IPS DF 4.7 (cell line): ENCODE measurements around the gene TFCP2L1.
"Not testable (repeated sequence)": the region's sequence is repeated elsewhere in the genome, so short reads cannot be mapped to it uniquely, and the experiment has no call there.

ENCODE experiments used
- DNase-seq: peaks from one replicate; pipeline ENCODE4 v3.0.0-alpha.2; 2013; ENCODE audit warnings: low spot score; ENCODE audit errors: extremely low read depth

The TFCP2L1 gene, protein sequence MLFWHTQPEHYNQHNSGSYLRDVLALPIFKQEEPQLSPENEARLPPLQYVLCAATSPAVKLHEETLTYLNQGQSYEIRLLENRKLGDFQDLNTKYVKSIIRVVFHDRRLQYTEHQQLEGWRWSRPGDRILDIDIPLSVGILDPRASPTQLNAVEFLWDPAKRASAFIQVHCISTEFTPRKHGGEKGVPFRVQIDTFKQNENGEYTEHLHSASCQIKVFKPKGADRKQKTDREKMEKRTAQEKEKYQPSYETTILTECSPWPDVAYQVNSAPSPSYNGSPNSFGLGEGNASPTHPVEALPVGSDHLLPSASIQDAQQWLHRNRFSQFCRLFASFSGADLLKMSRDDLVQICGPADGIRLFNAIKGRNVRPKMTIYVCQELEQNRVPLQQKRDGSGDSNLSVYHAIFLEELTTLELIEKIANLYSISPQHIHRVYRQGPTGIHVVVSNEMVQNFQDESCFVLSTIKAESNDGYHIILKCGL

DNA sequence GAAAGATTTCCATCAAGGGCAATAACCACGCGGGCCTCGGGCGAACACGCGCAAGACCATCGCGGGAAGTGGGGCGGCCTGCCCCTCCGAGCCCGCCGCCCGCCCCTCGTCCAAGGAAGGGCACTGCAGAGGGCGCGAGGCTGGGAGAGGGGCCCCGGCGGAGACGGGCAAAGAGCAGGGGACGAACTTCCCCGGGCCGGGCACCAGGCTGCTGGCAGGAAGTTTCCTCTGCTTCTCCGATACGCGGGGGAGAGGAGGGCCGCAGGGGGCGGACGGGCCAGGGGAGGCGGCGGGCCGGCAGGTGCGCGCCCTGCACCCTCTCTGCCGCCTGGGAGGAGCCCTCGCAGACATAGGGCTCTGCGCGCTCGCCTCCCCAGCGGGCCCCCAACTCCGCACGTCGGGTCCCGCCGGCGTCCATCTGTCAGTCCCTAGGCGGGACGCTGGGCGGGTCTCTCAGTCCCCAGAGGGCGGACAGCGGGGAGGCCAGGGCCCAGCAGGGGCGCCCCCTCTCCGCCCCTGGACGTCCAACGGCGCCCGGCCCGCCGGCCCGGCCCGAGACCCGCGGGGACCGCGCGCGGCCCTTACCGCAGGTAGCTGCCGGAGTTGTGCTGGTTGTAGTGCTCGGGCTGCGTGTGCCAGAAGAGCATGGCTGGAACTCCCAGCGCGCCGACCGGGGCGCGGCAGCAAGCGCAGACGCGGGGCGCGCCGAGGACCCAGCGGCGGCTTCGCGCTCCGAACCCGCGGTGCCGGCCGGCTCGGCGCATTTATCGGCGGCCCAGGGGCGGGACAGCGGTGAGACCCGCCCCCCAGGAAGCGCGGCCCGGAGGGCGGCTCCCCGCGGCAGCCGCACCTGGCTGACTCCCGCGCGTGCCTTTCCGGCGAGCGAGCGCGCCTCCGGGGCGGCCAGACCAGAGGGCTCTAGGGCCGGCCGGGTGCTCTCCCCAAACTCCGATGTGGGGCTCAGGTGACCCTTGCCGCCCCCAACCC, at the start of gene TFCP2L1:
Gene TFCP2L1 (minus strand): TSS at position 740 of the 987 bp plus-strand sequence. CDS start 93 bp downstream, at position 647.
- no peak for DNase-seq

DNA sequence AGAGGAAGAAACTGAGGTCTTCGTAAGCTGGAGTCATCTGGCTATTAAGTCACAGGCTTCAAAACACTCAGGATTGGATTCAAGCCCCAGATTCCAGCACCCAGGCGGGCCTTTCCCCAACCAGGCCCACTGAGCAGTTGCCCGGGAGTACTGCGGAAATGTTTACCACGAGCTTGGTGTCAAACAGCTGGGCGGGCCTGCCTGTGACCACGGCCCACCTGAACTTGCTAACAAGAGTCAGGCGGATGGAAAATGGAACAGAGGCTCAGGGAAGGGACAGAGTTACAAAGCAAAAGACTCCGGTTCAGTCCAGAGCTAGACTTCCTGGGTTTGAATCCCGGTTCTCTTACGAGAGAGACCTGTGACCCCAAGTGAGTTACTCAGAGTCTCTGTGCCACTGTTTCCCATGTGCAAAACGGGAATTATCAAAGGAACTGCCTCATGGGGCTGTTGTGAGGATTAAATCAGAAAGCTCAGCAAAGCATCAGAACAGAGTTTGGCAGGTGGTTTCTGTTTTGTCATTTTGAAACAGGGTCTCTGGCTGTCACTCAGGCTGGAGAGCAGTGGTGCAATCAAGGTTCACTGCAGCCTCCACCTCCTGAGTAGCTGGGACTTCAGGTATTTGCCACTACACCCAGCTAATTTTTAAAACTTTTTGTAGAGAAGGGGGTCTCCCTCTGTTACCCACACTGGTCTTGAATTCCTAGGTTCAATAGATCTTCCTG, 49.0 kb upstream of the TFCP2L1 start:
- DNase-seq, result no peak

DNA sequence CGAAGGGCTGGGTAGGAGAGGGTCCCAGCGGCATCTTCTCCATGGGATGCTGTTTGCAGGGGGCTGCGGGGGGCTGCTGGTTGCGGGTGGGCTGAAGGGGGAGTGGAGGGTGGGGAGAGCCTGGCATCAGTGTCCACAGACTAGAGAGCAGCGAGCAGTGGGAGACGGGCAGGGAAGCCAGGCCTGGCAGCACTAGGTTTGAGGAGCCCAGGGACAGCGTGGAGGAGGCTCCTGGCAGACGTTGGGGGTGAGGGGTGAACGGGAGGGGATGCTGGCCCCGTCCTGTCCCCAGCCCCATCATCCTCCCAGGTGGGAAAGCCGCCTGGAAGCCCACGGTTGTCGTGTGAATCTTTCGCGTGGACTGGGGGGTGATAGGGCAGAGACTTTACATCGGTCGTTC, 48.2 kb upstream of the TFCP2L1 start:
- DNase-seq, result no peak

DNA sequence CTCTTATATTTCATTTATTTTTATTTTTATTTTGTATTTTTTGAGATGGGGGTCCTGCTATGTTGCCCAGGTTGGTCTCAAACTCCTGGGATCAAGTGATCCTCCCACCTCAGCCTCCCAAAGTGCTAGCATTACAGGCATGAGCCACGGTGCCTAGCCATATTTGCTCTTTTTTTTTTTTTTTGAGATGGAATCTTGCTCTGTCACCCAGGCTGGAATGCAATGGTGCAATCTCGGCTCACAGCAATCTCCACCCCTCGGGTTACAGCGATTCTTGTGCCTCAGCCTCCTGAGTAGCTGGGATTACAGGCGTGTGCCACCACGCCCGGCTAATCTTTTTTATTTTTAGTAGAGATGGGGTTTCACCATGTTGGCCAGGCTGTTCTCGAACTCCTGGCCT, 46.3 kb upstream of the TFCP2L1 start:
- not testable (repeated sequence) for DNase-seq

DNA sequence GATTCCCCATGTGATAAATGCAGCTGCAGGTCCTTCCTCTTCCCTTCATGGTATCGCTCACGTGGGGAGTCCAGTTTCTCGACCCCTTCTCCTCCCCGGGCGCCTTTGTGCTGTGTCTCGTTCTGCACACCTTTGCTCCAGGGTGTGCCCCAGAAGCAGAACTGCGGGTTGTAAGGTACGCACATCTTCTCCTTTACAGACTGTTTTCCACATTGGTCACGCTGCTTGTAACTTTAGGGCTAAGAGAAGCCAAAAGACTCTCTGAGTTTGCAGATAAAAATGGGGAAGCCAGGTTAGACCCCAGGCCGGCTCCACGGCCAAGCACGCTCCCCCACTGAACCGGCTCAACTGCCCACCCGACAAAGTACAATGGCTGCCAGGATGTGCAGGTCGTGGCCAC, 45.9 kb upstream of the TFCP2L1 start:
- no peak for DNase-seq

DNA sequence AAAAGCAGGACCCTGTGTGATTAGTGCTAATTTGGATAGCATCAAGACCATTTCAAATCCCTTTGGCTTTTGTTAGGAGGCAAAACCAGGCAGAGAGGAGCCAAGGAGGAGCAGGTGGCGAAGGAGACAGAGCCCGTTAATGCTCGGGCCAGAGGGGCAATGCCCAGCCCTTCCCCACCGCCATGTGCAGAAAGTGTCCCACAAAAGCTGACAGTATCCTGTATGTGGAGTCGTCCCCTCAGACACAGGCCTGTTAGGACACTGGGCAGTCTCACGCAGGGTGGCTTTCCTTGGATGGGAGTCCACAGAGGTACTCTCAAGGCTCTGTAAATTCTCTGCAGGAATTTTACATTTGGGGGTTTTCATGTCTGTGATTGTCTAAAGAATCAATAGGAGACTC, 44.8 kb upstream of the TFCP2L1 start:
- no peak for DNase-seq

DNA sequence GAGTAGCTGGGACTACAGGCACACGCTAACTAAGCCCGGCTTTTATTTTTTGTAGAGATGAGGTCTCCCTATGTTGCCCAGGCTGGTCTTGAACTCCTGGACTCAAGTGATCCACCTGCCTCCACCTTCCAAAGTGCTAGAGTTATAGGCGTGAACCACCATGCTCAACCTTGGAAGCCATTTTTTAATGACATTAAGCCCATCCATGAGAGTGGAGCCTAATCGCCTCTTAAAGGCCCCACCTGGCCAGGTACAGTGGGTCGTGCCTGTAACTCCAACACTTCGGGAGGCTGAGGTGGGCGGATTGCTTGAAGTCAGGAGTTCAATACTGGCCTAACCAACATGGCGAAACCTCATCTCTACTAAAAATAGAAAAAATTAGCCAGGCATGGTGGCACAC, 41.6 kb upstream of the TFCP2L1 start:
- DNase-seq, result no peak

DNA sequence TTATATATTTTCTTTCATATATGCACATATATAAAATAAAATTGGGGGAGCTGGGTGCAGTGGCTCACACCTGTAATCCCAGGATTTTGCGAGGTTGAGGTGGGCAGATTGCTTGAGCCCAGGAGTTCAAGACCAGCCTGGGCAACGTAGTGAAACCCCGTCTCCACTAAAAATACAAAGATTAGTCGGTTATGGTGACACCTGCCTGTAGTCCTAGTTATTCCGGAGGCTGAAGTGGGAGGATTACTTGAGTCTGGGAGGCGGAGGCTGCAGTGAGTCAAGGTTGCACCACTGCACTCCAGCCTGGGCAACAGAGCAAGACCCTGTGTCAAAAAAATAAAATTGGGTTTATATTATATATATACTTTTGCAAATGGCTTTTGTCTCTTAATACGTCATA, 39.6 kb upstream of the TFCP2L1 start:
- no peak for DNase-seq

DNA sequence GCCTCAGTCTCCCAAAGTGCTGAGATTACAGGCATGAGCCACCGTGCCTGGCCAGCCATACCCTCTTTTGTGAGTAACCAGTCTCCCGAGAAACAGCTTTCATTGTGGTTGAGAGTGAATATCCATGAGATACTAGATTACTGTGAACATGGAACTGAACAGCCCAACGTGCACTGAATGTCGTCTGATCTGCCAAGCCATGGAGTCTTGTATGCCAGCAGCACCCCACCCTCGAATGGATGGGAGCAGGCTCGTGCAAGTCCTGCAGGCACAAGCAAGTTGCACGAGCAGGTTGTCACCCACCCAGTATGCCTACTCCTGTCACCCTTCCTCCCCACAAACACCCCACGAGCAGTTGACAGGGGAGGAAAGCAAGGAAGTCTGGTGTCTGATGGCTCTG, 36.5 kb upstream of the TFCP2L1 start:
- no peak for DNase-seq

DNA sequence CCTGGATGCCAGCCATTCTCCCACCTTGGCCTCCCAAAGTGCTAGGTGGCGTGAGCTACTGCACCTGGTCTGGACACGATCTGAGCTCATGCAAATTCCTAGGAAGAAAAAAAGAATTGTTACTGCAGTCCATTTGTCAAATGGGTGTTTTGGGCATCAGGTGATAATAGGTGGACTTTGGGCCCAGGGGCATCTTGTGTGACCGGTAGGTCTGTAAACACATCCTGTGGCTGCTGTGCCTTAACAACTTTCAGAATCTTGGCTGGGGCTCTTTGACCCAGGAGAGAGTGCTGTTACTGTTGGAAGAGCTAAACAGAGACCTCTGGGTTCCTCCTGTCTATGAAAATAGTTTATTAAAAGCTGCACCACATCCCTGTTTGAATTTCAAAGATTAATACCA, 34.9 kb upstream of the TFCP2L1 start:
- DNase-seq, result no peak

DNA sequence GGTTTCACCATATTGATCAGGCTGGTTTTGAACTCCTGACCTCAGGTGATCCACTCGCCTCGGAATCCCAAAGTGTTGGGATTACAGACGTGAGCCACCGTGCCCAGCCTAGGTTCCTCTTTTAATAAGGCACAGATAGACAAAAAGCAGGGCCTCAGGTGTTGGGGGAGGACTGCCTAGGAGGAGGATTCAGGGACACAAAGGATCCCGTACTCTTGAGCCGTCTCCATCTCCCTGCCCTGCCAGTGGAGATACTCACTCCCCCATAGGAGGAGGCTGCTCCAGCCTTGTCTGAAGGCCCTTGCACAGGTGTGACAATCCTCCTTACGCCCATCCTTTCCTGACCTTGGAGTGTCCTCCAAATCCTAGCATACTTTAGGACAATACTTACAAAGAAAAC, 32.0 kb upstream of the TFCP2L1 start:
- DNase-seq, result no peak

DNA sequence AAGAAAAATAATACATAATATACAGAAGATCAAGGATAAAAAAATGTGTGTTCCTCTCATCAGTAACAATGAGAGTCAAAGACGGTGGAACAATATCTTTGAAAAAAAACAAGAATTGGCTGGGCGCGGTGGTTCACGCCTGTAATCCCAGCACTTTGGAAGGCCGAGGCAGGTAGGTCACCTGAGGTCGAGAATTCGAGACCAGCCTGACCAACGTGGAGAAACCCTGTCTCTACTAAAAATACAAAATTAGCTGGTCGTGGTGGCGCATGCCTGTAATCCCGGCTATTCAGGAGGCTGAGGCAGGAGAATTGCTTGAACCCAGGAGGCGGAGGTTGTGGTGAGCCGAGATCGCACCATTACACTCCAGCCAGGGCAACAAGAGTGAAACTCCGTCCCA, 28.7 kb upstream of the TFCP2L1 start:
- not testable (repeated sequence) for DNase-seq

DNA sequence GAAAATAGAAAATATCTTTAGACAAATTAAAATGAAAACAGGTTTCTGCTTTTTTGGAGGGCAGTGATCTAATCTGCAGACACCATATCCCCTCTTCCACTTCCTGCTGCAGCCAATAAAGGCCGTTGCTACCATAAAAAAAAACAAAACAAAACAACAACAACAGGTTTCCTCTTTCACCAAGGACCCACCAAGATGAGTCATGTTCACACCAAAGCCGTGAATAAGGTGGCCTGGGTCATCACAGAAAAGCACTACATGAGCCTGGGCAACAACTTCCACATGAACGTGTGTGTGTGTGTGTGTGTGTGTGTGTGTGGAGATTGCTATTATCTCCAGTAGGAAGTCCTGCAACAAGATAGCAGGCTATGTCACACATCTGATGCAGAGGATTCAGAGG, 24.8 kb upstream of the TFCP2L1 start:
- DNase-seq, result no peak

DNA sequence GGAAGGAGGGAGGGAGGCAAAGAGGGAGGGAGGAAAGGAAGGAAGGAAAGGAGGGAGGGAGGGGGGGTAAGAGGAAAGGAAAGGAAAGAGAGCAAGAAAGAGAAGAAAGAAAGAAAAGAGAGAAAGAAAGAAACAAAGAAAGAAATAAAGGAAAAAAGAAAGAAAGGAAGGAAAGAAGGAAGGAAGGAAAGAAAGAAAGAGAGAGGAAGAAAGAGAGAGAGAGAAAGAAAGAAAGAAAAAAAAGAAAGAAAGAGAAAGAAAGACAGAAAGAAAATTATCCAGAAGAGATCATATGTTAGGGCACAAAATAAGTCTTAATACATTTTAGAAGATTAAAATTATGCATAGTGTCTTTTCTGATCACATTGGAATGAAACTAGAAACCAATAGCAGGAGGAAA, 24.3 kb upstream of the TFCP2L1 start:
- no peak for DNase-seq

DNA sequence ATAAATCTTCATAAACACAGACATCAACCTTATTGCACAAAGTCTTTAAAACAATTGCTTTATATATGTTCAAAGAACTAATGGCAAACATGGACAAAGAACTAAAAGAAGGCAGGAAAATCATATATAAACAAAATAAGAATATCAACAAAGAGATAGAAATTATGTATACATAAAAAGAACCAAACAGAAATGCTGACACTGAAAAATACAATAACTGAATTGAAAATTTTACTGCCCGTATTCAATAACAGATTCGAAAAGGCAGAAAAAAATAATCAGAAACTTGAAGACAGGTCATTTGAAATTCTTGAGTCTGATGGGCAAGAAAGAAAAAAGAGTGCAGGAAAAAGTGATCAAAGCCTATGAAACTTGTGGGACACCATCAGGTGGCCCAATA, 22.0 kb upstream of the TFCP2L1 start:
- no peak for DNase-seq

DNA sequence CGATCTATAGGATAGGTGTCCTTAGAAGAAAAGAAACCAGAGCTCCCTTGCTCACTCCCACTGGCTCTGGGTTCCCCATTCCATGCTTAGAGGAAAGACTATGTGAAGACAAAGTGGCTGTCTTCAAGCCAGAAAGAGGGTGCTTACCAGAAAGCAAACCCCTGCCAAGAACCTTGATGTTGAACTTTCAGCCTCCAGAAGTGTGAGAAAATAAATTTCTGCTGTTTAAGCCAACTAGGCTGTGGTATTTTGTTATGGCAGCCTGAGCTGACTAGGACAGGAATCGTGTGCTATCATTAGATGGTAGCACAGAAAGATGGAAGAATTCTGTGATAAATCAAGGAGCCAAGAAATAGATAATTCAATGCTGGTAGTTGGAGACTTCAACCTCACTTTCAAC, 19.9 kb upstream of the TFCP2L1 start:
- no peak for DNase-seq

DNA sequence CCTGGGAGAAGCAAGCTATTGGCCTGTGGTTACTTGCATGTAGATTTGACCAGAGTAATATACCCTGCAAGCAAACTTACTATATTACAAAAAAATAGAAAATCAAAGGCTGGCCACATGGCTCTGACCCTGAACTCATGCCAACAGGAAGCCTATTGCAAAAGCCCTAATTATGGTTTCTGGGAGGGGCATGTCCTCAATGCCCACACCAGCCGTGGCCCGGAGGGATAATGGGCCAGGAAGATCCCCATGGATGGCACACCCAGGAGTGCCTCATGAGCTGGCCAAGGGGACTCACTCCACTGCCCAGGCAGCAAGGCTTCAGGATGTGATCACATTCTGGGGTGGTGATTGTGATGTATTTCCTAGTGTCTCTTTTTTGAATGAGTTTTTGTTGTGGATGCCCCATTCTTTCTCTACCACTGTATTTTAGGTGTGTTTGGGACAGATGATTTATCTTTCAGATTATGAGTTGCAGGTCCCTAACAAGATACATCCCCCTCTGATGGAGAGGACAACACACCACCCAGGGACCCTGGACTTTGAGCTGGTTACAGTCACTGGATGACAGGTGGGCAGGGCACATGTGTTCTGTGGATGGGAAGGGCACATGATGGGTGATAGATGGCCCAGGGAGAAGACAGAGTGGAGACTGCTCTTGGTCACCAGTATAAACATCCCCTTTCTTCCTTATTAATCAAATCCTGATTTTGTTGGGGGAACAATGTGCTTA, 18.7 kb upstream of the TFCP2L1 start:
- no peak for DNase-seq

DNA sequence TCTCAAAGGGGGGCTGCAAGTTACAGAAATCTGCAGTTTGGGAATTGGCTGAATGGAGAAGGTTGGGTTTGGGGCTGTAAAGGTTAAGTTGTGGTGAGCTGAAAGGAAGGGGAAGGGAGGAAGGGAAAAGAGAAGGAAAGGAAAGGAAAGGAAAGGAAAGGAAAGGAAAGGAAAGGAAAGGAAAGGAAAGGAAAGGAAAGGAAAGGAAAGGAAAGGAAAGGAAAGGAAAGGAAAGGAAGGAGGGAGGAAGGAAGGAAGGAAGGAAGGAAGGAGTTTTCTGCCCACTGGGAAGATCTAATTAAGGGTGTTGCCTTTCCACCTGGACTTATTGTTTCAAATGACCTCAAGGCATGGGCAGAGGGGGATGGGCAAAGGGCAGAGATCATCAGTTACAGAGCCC, 16.2 kb upstream of the TFCP2L1 start:
- DNase-seq, result not testable (repeated sequence)

DNA sequence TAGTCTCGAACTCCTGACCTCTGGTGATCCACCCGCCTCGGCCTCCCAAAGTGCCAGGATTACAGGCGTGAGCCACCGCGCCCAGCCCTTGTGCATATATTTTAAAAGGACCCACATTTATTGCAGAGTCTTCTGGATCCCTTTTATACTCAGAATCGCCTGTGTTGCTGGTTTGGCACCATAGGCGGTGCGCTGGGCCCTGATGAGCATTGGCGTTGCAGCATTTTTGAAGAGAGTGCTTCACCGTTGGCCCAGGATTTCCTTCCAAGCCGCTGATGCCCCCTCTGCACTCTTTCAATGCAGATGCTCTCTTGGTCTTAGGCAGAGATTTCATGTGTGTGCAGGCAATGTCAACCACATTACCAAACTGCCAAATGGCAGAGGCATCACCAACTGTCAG, 13.5 kb upstream of the TFCP2L1 start:
- no peak for DNase-seq

DNA sequence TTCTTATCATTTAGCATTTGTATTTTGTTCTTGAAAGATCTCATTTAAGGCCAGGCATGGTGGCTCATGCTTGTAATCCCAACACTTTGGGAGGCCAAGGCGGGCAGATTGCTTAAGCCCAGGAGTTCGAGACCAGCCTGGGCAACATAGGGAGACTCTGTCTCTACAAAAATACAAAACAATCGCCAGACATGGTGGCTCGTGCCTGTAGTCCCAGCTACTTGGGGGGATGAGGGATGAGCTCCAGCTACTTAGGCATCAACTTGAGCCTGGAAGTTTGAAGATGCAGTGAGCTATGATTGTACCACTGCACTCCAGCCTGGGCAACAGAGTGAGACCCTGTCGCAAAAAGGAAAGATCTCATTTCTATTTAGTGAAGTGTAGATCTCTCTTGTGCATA, 12.9 kb upstream of the TFCP2L1 start:
- not testable (repeated sequence) for DNase-seq
